ENCODE data around the gene UBR4.

DNA sequence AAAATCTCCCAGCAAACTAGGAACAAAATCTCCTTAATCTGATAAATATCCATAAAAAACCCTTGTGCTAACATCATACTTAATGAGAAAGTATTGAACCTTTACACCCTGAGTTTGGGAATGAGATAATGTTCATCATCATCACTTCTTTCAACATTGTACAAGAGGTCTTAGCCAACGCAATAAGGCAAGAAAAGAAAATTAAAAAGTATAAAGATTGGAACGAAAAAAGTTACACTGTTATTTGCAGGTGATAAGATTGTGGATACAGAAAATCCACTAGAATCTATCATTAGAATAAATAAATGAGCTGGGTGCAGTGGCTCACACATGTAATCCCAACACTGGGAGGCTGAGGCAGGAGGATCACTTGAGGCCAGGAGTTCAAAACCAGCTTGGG, 76.7 kb downstream of the UBR4 start:
- no peak for TF ChIP-seq POLR2AphosphoS5 (IDR thresholded peaks at IDR 0.05)
- TF ChIP-seq, protein P1, sequence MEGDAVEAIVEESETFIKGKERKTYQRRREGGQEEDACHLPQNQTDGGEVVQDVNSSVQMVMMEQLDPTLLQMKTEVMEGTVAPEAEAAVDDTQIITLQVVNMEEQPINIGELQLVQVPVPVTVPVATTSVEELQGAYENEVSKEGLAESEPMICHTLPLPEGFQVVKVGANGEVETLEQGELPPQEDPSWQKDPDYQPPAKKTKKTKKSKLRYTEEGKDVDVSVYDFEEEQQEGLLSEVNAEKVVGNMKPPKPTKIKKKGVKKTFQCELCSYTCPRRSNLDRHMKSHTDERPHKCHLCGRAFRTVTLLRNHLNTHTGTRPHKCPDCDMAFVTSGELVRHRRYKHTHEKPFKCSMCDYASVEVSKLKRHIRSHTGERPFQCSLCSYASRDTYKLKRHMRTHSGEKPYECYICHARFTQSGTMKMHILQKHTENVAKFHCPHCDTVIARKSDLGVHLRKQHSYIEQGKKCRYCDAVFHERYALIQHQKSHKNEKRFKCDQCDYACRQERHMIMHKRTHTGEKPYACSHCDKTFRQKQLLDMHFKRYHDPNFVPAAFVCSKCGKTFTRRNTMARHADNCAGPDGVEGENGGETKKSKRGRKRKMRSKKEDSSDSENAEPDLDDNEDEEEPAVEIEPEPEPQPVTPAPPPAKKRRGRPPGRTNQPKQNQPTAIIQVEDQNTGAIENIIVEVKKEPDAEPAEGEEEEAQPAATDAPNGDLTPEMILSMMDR (IDR thresholded peaks at IDR 0.05; ENCODE audit: poor library complexity, severe bottlenecking) = no peak
- TF ChIP-seq, protein P2, sequence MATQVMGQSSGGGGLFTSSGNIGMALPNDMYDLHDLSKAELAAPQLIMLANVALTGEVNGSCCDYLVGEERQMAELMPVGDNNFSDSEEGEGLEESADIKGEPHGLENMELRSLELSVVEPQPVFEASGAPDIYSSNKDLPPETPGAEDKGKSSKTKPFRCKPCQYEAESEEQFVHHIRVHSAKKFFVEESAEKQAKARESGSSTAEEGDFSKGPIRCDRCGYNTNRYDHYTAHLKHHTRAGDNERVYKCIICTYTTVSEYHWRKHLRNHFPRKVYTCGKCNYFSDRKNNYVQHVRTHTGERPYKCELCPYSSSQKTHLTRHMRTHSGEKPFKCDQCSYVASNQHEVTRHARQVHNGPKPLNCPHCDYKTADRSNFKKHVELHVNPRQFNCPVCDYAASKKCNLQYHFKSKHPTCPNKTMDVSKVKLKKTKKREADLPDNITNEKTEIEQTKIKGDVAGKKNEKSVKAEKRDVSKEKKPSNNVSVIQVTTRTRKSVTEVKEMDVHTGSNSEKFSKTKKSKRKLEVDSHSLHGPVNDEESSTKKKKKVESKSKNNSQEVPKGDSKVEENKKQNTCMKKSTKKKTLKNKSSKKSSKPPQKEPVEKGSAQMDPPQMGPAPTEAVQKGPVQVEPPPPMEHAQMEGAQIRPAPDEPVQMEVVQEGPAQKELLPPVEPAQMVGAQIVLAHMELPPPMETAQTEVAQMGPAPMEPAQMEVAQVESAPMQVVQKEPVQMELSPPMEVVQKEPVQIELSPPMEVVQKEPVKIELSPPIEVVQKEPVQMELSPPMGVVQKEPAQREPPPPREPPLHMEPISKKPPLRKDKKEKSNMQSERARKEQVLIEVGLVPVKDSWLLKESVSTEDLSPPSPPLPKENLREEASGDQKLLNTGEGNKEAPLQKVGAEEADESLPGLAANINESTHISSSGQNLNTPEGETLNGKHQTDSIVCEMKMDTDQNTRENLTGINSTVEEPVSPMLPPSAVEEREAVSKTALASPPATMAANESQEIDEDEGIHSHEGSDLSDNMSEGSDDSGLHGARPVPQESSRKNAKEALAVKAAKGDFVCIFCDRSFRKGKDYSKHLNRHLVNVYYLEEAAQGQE (IDR thresholded peaks at IDR 0.05; ENCODE audit: borderline replicate concordance) = no peak
